GM18951 (cell line): ENCODE data around the gene PHACTR4.
A peak's percentile ranks its signal among the peaks of the same experiment; 100 is the strongest.
"Not testable (repeated sequence)": the region's sequence is repeated elsewhere in the genome, so short reads cannot be mapped to it uniquely, and the experiment has no call there.

Source experiments
- POLR2A ChIP-seq: IDR thresholded peaks from 4 replicates; pipeline ENCODE4 v1.6.1; 2011; ENCODE audit warnings: mild to moderate bottlenecking; ENCODE audit not compliant: insufficient read length, insufficient read depth; ENCODE audit errors: extremely low read depth
- in situ Hi-C: fragments of 300-500 bp; cut with MboI; formaldehyde crosslinking; loops from one replicate; pipeline ENCODE4 v1.12.0; 2022; ENCODE audit warnings: low sequenced_read_pairs, mixed read lengths, inconsistent platforms; ENCODE audit not compliant: unreplicated experiment

PHACTR4 gene

DNA sequence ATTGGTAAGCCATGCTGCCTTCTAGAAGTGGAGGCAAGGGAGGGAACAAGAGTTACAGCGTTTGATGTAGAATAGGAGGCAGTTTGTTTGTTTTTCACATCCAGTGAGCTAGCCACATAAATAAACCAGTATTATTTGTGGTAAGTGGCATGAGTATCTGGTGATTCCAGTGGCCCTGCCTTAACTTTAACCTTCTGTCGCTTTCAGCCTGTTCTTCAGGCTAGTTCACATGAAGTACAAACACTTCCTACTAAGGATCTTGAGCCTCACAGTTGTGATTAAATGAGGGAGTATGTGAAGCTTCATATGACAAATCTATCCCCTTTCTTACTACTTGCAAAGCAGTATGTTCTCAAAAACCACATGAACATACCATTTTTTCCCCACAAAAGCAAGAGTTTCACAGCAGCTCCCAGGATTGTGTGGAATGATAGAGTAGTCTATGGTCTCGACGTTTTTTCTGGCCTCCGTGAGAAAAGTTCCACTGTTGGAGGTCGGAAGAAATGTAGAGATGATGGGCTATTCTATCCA lies 59.5 kb downstream of the PHACTR4 start:
- in situ Hi-C loops = no loop called here

GRCh38 chr1:28436211-28436769 lies 66.8 kb downstream of the PHACTR4 start:
- TF ChIP-seq POLR2A = no peak
- in situ Hi-C loops = no loop called here

More for the DNA sequence above, 59.5 kb downstream of the PHACTR4 start:
- no peak for TF ChIP-seq POLR2A

DNA sequence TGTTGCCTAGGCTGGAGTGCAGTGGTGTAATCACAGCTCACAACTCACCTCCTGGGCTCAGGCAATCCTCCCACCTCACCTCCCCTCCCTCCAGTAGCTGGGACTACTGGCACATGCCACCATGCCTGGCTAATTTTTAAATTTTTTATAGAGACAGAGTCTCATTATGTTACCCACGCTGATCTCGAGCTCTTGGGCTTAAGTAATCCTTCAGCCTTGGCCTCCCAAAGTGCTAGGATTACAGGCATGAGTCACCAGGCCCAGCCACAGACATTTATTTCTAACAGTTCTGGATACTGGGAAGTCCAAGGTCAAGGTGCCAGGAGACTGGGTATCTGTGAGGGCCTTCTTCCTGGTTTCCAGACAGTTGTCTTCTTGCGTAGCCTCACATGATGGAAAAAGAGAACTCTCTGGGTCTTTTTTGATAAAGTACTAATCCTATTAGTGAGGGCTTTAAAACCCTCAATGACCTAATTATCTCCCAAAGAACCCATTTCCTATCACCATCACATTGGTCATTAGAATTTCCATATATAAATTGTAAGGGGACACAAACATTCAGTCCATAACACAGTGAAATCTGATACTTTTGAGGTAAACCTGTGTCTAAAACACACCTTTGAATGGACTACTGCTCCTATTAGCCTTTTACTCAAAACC lies 67.9 kb downstream of the PHACTR4 start:
- in situ Hi-C loops = no loop called here
- TF ChIP-seq POLR2A = no peak

DNA sequence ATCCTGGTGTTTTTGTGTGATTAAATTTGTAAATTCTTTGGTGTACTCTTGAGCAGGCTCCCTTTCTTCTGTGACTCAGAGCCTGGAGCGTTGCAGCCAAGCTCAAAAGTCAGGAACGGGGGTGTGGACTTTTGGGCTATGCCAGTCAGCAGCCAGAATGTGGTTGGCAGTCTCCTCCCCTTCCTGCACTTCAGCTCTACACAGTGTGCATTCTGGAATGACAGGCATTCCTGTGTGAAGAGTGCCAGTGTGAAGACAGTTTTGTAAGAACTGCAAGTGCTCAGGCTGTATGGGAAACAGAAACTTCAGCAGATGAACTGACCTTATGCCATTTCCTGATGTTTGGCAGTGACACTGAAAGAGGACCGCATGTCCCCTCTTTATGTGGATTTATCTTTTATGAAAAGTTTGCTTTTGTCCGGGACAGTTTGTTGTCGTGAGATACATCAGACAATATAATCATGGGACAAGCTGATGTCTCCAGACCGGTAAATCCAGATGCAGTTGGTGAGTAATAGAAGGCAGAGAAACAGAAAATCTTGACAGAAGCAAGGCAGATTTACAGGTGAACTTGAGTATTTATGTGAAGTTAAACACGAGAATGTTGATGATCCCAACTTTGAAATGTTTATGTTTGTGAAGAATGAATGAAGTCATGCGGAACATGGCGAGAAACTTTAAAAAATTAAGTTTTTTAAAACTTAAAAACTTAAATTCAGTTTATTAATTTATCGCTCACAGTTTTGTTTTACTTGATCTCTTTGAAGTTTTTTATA lies 68.6 kb downstream of the PHACTR4 start:
- TF ChIP-seq POLR2A = peak; percentile 51
- in situ Hi-C loops = no loop called here

DNA sequence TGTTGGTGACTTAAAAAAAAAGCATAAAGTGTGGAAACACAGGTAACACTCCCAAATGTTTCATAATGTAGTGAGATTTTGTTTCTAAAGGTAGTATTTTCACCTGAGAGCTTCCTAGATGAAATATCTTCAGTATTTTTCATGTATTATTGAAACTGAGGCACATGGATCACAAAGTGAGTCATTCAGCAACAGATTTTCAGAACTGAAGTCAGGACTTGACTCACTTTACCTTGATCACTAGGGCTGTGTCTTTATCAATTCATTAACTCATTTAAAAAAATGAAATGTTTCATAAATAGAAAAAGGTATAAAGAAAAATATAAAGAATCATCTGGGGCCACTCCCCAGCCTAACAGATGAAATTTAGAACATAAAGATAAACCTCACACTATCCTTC lies 69.8 kb downstream of the PHACTR4 start:
- no peak for TF ChIP-seq POLR2A

DNA sequence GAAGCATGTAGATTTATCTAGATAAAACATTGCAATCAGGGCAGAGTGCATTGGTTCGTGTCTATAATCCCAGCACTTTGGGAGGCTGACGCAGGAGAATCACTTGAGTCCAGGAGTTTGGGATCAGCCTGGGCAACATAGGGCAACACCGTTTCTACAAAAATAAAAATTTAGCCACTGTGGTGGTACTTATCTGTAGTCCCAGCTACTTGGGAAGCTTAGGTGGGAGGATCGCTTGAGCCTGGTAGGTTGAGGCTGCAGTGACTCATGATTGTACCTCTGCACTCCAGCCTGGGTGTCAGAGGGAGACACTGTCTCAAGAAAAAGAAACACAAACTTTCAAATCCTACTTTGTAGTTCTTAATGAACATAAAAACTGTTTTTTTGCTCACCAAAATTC lies 72.1 kb downstream of the PHACTR4 start:
- no peak for TF ChIP-seq POLR2A
- in situ Hi-C loops = no loop called here

More for the DNA sequence above, 69.8 kb downstream of the PHACTR4 start:
- in situ Hi-C loops = no loop called here

- no peak for TF ChIP-seq POLR2A
- in situ Hi-C loops = no loop called here
Observed at GRCh38 chr1:28443550-28443949, 74.0 kb downstream of the PHACTR4 start.

DNA sequence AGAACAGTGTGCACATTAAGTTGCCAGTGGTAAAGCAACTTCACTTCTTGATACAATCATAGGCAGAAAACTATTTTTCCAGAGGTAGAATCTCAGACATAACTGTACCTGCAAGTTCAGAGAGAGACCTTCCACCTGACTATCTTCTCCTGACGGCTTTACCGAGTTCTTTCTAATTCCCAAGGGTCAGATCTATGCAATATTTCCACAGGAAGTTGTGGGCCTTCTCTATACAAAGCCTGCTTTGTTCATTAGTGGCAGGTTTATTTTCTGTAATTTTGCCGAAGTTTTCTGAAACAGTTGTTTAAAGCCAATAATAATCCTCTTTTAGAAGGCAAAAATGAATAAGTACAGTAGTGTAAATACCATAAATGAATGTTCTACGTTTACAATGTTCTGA lies 78.1 kb downstream of the PHACTR4 start:
- no peak for TF ChIP-seq POLR2A
- in situ Hi-C loops = no loop called here

- in situ Hi-C loops = not testable (repeated sequence)
Observed at GRCh38 chr1:28448094-28448611, 78.6 kb downstream of the PHACTR4 start.

DNA sequence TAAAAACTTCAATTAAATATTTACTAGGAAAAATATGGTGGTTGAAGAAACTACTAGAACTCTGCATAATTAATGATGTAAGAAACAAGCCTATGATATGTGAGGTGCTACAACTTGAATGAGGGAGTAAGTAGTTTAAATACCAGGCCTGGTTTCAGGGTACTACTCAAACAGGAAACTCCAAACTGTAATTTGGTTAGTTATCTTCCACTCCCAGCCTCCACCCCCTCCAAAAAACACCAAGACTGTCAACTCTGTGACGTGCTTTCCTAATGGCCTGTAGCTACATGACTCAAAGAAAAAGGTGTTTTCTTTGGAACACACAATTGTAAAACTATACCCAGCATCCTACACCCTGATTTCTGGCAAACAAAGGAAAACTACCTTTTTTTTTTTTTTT lies 80.4 kb downstream of the PHACTR4 start:
- TF ChIP-seq POLR2A = no peak
- in situ Hi-C loops = no loop called here

DNA sequence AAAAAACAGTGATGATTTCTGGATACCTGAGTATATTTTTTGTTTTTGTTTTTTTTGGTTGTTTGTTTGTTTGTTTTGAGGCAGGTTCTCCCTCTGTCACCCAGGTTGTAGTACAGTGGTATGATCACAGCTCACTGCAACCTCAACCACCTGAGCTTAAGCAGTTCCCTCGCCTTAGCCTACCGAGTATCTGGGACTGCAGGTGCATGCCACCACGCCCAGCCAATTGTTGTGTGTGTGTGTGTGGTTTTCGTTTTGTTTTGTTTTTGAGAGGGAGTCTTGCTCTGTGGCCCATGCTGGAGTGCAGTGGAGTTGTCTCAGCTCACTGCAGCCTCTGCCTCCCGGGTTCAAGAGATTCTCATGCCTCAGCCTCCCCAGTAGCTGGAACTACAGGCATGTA lies 81.0 kb downstream of the PHACTR4 start:
- TF ChIP-seq POLR2A = no peak
- in situ Hi-C loops = no loop called here

- in situ Hi-C loops = no loop called here
- TF ChIP-seq POLR2A = no peak
Observed at GRCh38 chr1:28451011-28451410, 81.5 kb downstream of the PHACTR4 start.

DNA sequence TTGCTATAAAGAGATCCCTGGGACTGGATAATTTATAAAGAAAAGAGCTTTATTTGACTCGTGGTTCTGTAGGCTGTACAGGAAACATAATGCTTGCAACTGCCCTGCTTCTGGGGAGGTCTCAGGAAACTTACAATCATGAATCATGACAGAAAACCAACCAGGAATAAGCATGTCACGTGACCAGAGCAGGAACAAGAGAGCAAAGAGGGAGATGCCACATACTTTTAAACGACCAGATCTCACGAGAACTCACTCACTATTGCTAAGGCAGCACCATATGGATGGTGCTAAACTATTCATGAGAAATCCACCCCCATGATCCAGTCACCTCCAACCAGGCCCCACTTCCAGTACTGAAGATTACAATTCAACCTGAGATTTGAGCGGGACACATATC lies 86.5 kb downstream of the PHACTR4 start:
- in situ Hi-C loops = no loop called here
- no peak for TF ChIP-seq POLR2A
